ENCODE results near the gene SLC26A9.

The SLC26A9 gene

DNA sequence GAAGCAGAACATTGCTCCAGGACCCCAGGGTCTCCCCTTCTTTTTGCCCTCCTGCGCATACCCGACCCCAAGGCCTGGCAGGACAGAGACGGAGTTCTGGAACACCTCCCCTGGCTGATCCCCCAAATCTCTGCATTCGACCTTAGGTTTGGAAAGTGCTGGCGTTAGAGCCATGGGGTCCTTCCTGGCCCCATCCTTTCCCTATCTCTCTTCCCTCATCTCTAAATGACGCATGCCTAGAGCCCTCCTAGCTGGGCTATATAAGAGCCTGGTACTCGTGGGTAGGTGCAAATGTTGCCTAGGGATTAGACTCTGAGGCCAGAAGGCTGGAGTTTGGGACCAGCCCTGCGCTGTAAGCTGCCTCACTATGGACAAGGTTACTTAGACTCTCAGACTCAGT lies 16.6 kb downstream of the SLC26A9 start:
- no peak overlapping the region for H3K4me3 ChIP-seq (ENCODE audit: low read depth, low read length)
- H3K27ac ChIP-seq (ENCODE audit: extremely low read depth, low read depth, low read length) = no peak overlapping the region
- H3K36me3 ChIP-seq (ENCODE audit: control insufficient read depth in 2 of 2, insufficient read depth in 1 of 2, low read length in 2 of 2) = no peaks in the 10 kb centered on the region
- no peak for TF ChIP-seq ZNF548 (tag by site-specific recombination; IDR thresholded peaks at IDR 0.05)
- no peak for TF ChIP-seq ZBTB48 (tag by site-specific recombination; IDR thresholded peaks at IDR 0.05)
- no peak for TF ChIP-seq MYNN (tag by site-specific recombination; IDR thresholded peaks at IDR 0.05; ENCODE audit: borderline replicate concordance)
- TF ChIP-seq, protein P1, sequence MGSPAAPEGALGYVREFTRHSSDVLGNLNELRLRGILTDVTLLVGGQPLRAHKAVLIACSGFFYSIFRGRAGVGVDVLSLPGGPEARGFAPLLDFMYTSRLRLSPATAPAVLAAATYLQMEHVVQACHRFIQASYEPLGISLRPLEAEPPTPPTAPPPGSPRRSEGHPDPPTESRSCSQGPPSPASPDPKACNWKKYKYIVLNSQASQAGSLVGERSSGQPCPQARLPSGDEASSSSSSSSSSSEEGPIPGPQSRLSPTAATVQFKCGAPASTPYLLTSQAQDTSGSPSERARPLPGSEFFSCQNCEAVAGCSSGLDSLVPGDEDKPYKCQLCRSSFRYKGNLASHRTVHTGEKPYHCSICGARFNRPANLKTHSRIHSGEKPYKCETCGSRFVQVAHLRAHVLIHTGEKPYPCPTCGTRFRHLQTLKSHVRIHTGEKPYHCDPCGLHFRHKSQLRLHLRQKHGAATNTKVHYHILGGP (tag by site-specific recombination; IDR thresholded peaks at IDR 0.05) = no peak
- no peak for TF ChIP-seq ZNF768 (tag by site-specific recombination; IDR thresholded peaks at IDR 0.05)
- TF ChIP-seq ZBTB17 (tag by site-specific recombination; IDR thresholded peaks at IDR 0.05) = no peak
- TF ChIP-seq ZNF48 (tag by site-specific recombination; IDR thresholded peaks at IDR 0.05) = no peak
- TF ChIP-seq ZNF791 (tag by site-specific recombination; IDR thresholded peaks at IDR 0.05) = no peak
- no peak for TF ChIP-seq ZNF302 (tag by site-specific recombination; IDR thresholded peaks at IDR 0.05; ENCODE audit: low read depth)
- no peaks in the 10 kb centered on the region for H3K9me3 ChIP-seq (ENCODE audit: control insufficient read depth, insufficient read depth, low read depth, low read length)
- ChIA-PET CTCF (interaction anchor here (0.8 to 15.6 kb wide), 3 partner anchors 8 to 268 kb away, joined by 3 to 527 read pairs (median 4); no protein-coding TSS in a partner anchor), POLR2A (no interaction called here)
- no peaks in the 10 kb centered on the region for H3K4me1 ChIP-seq (ENCODE audit: control insufficient read depth, insufficient read depth, low read length)

GRCh38 chr1:205926213-205926612 lies 17.0 kb downstream of the SLC26A9 start:
- CTCF ChIA-PET = interaction anchor here (15.6 kb wide), 1 partner anchor 52 kb away, joined by 527 read pairs; no protein-coding TSS in a partner anchor
- Histone ChIP-seq H3K4me3 (ENCODE audit: low read depth, low read length) (no peak overlapping the region), H3K9me3 (ENCODE audit: control insufficient read depth, insufficient read depth, low read depth, low read length) (no peaks in the 10 kb centered on the region), H3K36me3 (ENCODE audit: control insufficient read depth in 2 of 2, insufficient read depth in 1 of 2, low read length in 2 of 2) (no peaks in the 10 kb centered on the region), H3K4me1 (ENCODE audit: control insufficient read depth, insufficient read depth, low read length) (no peaks in the 10 kb centered on the region), H3K27ac (ENCODE audit: extremely low read depth, low read depth, low read length) (no peak overlapping the region)
- POLR2A ChIA-PET = no interaction called here
- TF ChIP-seq ZFP3 (tag by site-specific recombination; IDR thresholded peaks at IDR 0.05; ENCODE audit: low read depth) = no peak
- no peak for TF ChIP-seq ZNF140 (tag by site-specific recombination; IDR thresholded peaks at IDR 0.05)
- TF ChIP-seq, protein P2, sequence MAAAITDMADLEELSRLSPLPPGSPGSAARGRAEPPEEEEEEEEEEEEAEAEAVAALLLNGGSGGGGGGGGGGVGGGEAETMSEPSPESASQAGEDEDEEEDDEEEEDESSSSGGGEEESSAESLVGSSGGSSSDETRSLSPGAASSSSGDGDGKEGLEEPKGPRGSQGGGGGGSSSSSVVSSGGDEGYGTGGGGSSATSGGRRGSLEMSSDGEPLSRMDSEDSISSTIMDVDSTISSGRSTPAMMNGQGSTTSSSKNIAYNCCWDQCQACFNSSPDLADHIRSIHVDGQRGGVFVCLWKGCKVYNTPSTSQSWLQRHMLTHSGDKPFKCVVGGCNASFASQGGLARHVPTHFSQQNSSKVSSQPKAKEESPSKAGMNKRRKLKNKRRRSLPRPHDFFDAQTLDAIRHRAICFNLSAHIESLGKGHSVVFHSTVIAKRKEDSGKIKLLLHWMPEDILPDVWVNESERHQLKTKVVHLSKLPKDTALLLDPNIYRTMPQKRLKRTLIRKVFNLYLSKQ (tag by site-specific recombination; IDR thresholded peaks at IDR 0.05; ENCODE audit: borderline replicate concordance) = no peak
- TF ChIP-seq ZBTB8A (tag by site-specific recombination; IDR thresholded peaks at IDR 0.05) = no peak
- TF ChIP-seq ZNF37A (tag by site-specific recombination; IDR thresholded peaks at IDR 0.05) = no peak
- no peak for TF ChIP-seq ZNF132 (tag by site-specific recombination; IDR thresholded peaks at IDR 0.05; ENCODE audit: borderline replicate concordance)
- no peak for TF ChIP-seq ZBTB17 (tag by site-specific recombination; IDR thresholded peaks at IDR 0.05)
- no peak for TF ChIP-seq SP3 (tag by site-specific recombination; IDR thresholded peaks at IDR 0.05)
- no peak for TF ChIP-seq ZNF837 (tag by site-specific recombination; IDR thresholded peaks at IDR 0.05)
- TF ChIP-seq, protein P1 (tag by site-specific recombination; IDR thresholded peaks at IDR 0.05) = no peak
- no peak for TF ChIP-seq ZNF221 (tag by site-specific recombination; IDR thresholded peaks at IDR 0.05; ENCODE audit: borderline replicate concordance)
- no peak for TF ChIP-seq ZNF76 (tag by site-specific recombination; IDR thresholded peaks at IDR 0.05; ENCODE audit: borderline replicate concordance, low read depth)
- TF ChIP-seq, protein P3, sequence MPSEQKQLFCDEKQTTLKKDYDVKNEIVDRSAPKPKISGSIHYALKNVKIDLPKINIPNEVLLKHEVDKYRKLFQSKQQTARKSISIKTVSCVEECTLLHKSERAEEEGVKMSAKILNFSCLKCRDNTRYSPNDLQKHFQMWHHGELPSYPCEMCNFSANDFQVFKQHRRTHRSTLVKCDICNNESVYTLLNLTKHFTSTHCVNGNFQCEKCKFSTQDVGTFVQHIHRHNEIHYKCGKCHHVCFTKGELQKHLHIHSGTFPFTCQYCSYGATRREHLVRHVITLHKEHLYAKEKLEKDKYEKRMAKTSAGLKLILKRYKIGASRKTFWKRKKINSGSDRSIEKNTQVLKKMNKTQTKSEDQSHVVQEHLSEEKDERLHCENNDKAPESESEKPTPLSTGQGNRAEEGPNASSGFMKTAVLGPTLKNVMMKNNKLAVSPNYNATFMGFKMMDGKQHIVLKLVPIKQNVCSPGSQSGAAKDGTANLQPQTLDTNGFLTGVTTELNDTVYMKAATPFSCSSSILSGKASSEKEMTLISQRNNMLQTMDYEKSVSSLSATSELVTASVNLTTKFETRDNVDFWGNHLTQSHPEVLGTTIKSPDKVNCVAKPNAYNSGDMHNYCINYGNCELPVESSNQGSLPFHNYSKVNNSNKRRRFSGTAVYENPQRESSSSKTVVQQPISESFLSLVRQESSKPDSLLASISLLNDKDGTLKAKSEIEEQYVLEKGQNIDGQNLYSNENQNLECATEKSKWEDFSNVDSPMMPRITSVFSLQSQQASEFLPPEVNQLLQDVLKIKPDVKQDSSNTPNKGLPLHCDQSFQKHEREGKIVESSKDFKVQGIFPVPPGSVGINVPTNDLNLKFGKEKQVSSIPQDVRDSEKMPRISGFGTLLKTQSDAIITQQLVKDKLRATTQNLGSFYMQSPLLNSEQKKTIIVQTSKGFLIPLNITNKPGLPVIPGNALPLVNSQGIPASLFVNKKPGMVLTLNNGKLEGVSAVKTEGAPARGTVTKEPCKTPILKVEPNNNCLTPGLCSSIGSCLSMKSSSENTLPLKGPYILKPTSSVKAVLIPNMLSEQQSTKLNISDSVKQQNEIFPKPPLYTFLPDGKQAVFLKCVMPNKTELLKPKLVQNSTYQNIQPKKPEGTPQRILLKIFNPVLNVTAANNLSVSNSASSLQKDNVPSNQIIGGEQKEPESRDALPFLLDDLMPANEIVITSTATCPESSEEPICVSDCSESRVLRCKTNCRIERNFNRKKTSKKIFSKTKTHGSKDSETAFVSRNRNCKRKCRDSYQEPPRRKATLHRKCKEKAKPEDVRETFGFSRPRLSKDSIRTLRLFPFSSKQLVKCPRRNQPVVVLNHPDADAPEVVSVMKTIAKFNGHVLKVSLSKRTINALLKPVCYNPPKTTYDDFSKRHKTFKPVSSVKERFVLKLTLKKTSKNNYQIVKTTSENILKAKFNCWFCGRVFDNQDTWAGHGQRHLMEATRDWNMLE (tag by site-specific recombination; conservative IDR thresholded peaks at IDR 0.05; ENCODE audit: low read depth) = no peak
- TF ChIP-seq ELK4 (IDR thresholded peaks at IDR 0.05; ENCODE audit: borderline replicate concordance, low read depth, low read length) = no peak
- no peak for TF ChIP-seq ZBTB6 (tag by site-specific recombination; IDR thresholded peaks at IDR 0.05)
- no peak for TF ChIP-seq YY2 (tag by site-specific recombination; IDR thresholded peaks at IDR 0.05)
